Activated CD8-positive, alpha-beta memory T cell treated with anti-CD3 and anti-CD28 coated beads for 36 hours (primary cell): ENCODE results near the gene SMG9. TPM values are rescaled to one million over a fixed set of nuclear protein-coding genes. Genes with fewer than 3 reads are reported as not detected.

Experiments
- CTCF ChIA-PET: fragments of 350-600 bp; sonication (Branson Sonifier 250); formaldehyde crosslinking; loops from one replicate; lab custom pipeline; 2021; ENCODE audit warnings: antibody characterized with exemption; lab: Charles Lee
- POLR2A ChIA-PET: fragments of 350-600 bp; sonication (Branson Sonifier 250); formaldehyde crosslinking; loops from one replicate; lab custom pipeline; 2021; ENCODE audit warnings: antibody characterized with exemption; lab: Charles Lee
- total RNA-seq, 2 experiments: library from RNA; stranded (reverse); gene quantifications; one replicate each; pipeline ENCODE4 v1.2.3, GENCODE V29; 2021

The SMG9 gene
- total RNA-seq, 2 experiments from 2014 or later, result 77.6 to 80.4 TPM

DNA sequence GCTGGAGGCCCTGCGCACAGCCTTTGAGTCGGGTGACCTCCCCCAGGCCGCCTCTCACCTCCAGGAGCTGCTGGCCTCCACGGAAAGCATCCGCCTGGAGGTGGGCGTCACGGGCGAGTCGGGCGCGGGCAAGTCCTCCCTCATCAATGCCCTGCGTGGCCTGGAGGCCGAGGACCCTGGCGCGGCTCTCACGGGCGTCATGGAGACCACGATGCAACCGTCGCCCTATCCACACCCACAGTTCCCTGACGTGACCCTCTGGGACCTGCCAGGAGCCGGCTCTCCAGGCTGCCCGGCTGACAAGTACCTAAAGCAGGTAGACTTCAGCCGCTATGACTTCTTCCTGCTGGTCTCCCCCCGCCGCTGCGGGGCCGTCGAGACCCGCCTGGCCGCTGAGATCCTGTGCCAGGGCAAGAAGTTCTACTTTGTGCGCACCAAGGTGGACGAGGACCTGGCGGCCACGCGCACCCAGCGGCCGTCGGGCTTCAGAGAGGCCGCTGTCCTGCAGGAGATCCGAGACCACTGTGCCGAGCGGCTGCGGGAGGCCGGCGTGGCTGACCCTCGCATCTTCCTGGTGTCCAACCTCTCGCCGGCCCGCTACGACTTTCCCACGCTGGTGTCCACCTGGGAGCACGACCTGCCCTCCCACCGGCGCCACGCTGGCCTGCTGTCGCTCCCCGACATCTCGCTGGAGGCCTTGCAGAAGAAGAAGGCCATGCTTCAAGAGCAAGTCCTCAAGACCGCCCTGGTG, 36.0 kb downstream of the SMG9 start:
- CTCF ChIA-PET, result no interaction called here
- POLR2A ChIA-PET, result no interaction called here

DNA sequence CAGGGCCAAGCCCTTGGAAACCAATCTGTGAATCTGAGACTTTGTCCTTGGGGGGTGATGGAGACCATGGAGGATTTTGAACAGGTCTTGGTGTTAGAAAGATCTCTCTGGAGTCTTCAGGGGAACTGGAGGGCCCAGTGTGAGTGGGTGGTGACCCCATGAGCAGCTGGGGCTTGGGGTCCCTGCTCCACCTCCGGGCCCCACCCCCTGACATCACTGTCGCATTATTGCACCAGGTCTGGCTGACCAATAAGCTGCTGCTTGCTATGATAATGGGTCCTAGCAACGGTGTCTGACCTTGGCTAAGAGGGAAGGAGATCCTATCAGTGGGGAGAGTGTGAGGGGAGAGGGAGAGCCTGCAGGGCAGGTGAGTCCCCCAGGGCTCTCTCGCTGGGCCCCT, 39.0 kb downstream of the SMG9 start, which contains the start of gene IRGC:
TSS of gene IRGC (plus strand) at position 301 of the 400 bp plus-strand sequence. CDS start 2,483 bp downstream, outside the sequence.
- CTCF ChIA-PET, result no interaction called here
- POLR2A ChIA-PET, result no interaction called here

DNA sequence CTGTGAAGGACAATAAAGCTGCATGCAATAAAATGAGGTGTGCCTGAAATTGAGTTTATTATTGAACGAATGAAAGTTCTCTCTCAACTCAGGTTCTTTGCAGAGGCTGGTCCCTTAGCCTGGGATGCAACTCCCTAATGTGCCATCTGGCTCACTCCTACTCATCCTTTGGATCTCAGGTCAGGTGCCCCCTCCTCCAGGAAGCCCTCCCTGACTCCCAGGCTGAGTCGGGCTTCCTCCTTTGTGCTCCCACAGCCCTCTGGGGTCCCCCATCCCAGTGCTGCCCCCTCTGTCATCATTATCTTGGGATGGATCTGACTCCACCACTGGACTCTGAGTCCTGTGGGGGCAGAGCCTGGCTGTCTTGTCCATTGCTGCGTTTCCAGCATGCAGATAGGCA, 41.6 kb downstream of the SMG9 start:
- CTCF ChIA-PET, result no interaction called here
- POLR2A ChIA-PET, result no interaction called here

DNA sequence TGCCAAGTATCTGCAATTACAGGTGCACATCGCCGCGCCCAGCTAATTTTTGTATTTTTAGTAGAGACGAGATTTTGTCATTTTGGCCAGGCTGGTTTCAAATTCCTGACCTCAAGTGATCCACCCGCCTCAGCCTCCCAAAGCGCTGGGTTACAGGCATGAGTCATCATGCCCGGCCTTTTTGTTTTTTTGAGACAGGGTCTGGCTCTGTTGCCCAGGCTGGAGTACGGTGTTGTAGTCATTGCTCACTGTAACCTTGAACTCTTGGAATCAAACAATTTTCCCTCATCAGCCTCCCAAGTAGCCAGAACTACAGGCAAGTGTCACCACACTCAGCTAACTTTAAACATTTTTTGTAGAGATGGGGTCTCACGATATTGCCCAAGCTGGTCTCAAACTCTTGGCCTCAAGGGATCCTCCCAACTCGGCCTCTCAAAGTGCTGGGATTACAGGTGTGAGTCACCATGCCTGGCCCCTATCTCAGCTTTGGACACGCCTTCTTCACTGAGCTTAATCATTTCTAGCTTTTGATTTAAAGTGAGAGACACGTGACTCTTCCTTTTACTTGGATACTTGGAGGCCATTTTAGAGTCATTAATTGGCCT, 42.9 kb downstream of the SMG9 start:
- ChIA-PET POLR2A (no interaction called here), CTCF (no interaction called here)

DNA sequence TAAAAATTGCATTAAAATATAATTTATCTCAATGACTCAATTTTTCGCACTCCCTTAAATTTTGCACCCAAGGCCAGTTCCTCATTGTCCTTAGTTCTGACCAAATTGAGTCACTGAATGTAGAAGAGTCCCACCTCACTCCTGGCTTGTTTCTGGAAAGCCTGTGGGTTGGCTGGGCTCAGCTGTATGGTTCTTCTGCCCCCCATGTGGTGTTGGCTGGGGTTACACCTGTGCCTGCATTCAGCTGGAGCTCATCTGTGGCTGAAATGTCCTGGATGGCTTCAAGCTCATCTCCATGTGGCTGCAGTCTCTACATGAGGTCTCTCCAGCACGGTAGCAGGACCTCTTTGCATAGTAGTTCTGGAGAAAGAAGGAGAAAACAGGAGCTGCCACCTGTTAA, 46.0 kb downstream of the SMG9 start:
- ChIA-PET POLR2A (no interaction called here), CTCF (no interaction called here)

DNA sequence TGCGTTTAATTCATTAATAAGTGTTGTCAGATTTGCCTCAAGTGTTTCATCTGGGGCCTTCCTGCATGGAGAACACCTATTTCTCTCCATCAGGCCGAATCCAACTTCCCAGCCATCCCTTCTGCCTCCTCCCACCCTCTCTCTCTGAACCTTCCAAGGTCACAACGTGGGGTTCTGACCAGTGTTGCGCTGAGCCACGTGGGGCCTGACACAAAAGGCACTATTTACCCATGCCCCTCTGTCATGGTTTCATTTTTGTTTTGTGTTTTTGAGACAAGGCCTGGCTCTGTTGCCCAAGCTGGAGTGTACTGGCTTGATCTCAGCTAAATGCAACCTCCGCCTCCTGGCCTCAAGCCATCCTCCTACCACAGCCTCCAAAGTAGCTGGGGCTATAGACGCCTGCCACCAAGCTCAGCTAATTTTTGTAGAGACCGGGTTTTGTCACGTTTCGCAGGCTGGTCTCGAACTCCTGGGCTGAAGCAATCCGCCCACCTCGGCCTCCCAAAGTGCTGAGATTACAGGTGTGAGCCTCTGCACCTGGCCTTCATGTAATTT, 47.5 kb downstream of the SMG9 start:
- CTCF ChIA-PET, result interaction anchor here (0.7 kb wide), 1 partner anchor 14 kb away, joined by 4 read pairs; no protein-coding TSS in a partner anchor
- POLR2A ChIA-PET, result no interaction called here

DNA sequence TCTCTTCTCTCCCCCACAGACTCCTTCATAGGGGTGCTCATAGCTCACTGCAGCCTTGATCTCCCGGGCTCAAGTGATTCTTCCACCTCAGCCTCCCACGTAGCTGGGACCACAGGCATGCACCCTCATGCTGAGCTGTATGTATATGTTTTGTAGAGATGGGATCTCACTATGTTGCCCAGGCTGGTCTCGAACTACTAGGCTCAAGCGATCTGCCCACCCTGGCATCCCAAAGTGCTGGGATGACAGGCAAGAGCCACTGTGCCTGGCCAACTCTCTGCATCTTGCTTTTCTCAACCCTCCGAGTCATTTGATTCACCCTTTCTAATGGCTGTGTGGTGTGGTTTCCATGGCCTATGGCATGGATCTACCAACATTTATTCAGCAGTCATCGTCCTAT, 49.0 kb downstream of the SMG9 start:
- POLR2A ChIA-PET, result no interaction called here
- CTCF ChIA-PET, result no interaction called here

DNA sequence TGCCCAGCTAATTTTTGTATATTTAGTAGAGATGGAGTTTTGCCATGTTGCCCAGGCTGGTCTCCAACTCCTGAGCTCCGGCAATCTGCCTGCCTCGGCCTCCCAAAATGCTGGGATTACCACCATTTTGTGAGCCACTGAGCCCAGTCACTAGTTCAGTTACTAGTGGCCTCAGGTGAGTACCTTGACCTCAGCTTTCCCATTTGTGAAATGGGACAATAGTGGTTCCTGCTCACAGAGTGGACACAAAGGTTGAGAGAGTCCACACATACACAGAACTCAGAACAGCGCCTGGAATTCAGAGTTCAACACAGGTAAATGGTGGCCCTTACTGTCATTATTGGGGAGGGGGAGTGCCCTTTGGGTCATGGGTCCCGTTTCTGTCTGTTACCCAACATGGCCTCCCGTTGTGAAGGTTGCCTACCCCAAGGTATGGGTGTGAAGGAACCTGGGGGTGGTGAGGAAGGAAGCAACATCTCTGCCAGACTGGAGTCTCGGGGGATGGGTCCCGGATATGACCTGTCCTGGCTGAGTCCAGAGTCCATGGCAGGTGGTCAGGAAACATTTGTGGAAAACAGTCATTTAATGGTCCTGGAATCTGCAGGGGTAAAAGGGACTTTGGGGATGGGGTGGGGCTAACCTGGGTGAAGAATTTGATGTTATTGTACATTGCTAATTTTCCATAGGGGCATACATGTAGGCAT, 50.6 kb downstream of the SMG9 start:
- POLR2A ChIA-PET, result interaction anchor here (0.6 kb wide), 1 partner anchor 60 kb away, joined by 4 read pairs; no protein-coding TSS in a partner anchor
- CTCF ChIA-PET, result interaction anchor here (1.4 kb wide), 1 partner anchor 28 kb away, joined by 3 read pairs; no protein-coding TSS in a partner anchor

DNA sequence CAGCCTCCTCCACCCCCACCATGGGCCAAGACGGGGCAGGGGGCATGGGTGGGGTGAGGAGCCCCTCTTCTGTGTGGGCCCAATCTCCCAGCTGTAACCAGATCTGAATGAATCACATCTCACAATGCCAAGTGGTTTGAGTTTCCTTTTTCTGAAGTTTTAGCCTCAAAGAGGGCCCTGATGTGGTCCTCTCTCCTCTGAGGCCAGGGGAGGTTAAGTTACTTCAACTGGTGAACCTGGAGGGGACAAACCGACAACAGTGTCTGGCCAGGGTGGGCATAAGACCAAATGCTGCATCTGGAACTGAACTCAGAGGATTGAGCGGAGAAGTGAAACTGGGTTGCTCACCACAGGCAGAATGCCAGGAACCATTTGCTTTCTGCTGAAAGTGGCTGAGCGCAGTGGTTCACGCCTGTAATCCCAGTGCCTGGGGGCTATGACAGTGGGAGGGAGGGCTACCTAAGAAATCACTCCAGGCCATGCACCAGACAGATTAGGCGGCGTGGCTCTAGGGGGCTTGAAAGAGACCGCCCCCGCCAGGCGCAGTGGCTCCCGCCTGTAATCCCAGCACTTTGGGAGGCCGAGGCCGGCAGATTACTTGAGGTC, 54.3 kb downstream of the SMG9 start:
- ChIA-PET POLR2A (interaction anchor here (0.9 kb wide), 1 partner anchor 31 kb away, joined by 3 read pairs; the partner anchor contains the start of gene PLAUR), CTCF (interaction anchor here (0.9 to 1.0 kb wide), 2 partner anchors 32 to 65 kb away, joined by 3 read pairs; no protein-coding TSS in a partner anchor)

DNA sequence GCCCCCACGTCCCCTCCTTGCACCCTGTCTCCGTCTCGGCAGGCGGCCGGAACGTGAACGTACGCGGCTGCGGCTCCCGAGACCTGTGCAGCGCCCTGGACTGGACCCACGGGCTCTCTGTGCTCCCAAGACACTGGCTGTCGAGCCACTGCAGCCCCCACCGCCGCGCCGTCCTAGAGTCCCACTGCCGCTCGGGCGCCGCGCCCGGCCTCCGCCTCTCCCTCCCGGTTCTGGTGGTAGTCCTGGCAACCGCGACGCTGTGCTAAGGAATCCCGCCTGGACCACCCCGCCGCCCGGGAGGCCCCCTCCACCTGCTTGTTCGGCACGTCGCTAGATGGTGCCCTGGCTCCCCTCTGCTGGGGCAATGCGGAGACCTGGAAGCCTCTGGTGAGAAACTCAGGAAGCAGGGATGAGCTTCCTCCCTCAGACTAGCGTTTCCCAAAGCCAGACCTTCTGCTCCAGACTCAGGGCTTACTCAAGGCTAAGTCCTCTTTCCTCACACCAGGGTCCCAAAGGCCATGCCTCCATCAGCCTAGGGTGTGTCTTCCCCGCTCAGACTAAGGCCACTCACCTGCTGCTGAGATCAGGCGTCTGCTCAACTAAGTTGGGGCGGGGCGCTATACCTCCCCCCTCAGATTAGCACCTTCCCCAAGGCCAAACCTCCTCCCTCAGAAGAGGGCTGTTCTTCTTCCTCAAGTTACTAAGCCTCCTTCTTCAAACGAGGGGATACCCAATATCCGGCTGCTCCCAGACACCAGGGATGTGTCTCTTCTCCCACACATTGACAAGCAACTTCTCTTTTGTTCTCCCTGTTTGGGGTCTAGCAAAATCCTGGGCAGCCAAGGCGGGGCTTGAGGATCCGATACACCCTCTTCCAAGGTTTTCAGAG, 55.0 kb downstream of the SMG9 start:
- POLR2A ChIA-PET, result no interaction called here
- CTCF ChIA-PET, result interaction anchor here (0.9 kb wide), 1 partner anchor 32 kb away, joined by 3 read pairs; no protein-coding TSS in a partner anchor

DNA sequence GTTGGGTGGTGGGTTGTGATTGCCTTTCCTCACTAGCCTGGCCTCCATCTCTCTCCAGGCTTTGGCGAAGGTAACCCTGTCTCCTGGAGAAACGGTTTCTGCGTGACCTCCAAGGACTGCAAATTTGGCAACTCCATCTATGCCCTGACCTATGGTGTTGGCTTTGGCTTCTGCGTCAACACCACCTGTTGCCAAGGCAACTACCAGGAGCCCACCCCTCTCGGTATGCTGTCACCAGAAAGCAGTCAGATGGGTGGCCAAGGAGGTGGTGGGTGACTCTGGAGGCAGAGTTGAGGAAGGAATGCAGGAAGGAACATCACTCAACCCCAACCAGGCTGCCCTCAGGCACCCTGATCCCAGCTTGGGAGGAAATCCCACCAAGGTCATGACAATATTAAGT, 57.5 kb downstream of the SMG9 start:
- ChIA-PET POLR2A (no interaction called here), CTCF (no interaction called here)

DNA sequence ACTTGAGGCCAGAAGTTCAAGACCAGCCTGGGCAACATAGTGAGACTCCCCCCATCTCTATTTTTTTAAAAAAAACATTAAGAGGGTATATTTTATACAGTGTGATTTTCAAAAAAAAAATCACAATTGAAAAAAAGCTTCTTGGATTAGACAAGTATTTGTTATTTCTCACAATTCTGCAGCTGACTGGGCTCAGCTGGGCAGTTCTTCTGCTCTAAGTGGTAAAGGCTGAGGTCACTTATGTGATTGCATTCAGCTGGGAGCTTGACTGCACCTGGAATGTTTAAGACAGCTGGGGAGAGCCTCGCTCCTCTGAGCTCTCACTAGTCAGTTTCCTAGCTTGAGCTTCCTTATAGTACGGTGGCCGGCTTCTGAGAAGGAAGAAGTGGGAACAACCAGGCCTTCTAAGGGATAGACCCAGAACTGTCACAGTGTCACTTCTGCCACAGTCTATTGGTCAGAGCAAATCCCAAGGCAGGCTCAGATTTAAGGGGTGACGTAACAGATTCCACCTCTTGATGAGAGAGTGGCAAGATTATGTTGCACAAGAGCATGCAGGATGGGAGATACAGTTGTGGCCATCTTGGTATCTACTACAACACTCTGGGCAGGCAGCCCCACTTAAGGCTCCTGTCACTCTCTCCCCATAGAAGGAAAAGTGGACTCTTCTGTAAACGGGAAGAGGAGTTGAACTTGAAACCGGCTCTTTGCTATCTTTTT, 58.6 kb downstream of the SMG9 start:
- CTCF ChIA-PET, result interaction anchor here (0.6 kb wide), 1 partner anchor 11 kb away, joined by 3 read pairs; no protein-coding TSS in a partner anchor
- POLR2A ChIA-PET, result no interaction called here

DNA sequence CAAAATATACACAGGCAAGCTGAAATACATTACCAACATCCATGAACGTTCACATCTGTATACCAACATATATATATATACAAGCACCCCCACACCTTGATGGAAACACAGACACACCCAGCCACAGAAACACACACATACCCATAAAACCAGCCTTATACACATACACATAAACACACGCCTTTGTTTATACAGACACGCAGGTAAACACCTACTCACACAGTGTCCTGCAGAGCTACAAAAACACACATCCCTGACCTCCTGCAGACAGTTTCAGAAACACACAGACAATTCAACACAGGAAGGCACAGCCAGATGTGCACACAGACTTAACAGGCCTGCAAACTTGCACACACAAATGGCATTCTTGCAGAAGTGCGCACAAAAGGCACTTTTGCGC, 60.2 kb downstream of the SMG9 start:
- ChIA-PET POLR2A (no interaction called here), CTCF (no interaction called here)

DNA sequence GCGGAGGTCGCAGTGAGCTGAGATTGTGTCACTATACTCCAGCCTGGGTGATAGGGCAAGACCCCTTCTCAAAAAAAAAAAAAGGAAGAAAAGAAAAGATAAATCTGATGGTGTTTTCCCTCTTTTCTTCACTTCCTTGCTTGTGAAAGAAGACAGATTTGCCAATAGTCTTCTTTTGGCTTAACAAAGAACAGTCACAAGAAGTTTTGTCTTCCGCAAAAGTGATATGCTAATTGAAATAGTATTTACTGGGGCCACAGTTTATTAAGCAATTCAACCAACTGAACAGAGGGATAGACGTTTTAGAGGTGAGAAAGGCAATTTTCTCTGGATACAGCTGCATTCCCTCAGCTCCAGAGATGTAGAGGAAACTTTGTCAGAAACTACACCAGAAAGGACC, 61.9 kb downstream of the SMG9 start:
- CTCF ChIA-PET, result no interaction called here
- POLR2A ChIA-PET, result no interaction called here

DNA sequence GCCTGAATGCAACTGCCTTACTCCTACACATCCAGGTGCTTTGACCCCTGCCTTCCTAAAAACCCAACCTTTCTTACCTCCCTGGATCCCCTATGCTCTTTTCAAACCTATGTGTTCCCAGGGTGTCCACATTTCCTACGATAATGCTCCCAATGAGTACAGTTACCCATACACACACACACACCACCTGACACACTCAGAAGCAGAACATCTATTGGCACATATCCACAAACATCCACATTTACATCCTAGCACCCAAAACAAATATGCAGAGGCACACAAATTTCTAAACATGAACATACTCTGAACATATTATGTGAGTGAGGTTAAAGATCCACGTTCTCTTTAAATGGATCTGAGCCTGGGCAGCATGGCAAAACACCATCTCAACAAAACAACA, 62.4 kb downstream of the SMG9 start:
- ChIA-PET CTCF (no interaction called here), POLR2A (no interaction called here)

DNA sequence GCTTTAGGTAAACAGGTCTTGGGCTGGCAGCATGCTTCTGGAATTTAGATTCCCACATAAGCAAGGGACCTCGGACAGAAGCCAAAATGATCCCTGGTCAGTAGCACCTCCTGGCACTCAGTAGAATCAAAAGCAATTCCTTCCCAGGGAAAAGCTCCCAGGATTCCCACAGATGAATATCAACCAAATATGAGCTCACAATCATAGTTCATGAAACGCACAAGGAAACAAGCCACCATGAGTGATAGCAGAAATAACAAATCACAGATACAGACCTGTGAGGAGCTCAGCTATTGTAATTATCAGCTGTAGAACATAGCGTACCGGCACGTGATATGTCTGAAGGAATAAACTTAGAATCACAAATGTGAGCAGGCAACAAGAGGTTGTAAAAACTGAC, 63.0 kb downstream of the SMG9 start:
- POLR2A ChIA-PET, result no interaction called here

DNA sequence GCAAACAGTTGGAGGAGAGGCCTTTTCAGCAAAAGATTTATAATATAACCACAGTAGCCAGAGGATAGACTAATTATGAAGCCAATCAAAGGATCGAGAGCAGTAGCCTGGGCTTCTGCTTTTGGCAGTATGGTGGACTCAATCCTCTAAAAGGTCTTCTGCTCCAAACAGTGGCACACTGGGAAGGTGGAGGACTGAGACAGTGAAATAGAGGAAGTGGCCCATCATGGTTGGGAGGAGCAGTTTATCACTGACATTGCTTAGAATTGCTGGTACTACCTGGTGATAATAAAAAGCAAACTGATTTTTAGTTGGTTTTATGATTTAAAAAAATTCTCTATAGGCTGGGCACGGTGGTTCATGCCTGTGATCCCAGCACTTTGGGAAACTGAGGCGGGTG, 63.9 kb downstream of the SMG9 start:
- CTCF ChIA-PET, result interaction anchor here (0.6 kb wide), 1 partner anchor 489 kb away, joined by 7 read pairs; no protein-coding TSS in a partner anchor

More for the DNA sequence above, 63.0 kb downstream of the SMG9 start:
- CTCF ChIA-PET, result no interaction called here

DNA sequence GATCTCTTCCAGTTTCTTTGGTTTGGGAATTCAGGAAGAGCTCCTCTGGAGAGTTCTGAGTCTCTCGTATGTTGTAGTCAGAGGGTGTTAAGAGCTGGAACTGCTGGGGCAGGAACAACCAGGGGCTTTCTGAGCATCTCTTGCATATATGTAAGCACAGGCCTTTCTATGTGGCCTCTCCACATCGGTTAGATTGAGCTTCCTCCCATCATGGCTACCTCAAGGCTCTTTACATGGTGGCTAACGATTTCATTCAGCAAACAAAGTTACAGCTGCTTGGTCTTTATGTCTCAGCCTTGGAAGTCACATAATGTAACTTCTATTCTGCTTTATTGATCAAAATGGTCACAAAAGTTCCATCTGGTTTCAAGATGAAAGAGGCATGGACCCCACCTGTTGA, 64.3 kb downstream of the SMG9 start:
- ChIA-PET CTCF (interaction anchor here (0.6 kb wide), 2 partner anchors 17 to 490 kb away, joined by 3 to 7 read pairs; no protein-coding TSS in a partner anchor), POLR2A (no interaction called here)

More for the DNA sequence above, 63.9 kb downstream of the SMG9 start:
- POLR2A ChIA-PET, result no interaction called here
